NCI-H2029 (cell line): ENCODE results near the gene DNAJB14.

Experiments
- DNase-seq: peaks from one replicate; lab custom pipeline; 2025; lab: John Stamatoyannopoulos, UW

The DNAJB14 gene

DNA sequence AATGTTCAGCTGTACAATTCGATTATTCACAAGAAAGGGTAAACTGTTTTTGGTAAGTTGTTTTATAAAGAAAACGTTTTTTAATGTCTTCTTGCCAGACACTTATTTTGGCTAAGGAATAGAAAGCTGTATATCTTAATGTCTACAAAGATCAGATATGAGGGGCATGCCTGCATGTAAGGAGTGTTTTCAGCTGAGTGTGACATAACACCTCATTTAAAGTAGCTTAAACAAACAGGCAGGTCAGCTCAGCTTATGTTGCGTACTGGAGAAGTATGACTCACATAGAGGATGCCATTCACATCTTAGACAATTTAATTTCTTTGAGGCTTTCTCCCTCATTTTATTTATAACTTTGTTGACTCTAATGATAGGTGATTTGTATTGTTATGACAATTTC lies 82.6 kb downstream of the DNAJB14 start:
- DNase-seq: no peak

DNA sequence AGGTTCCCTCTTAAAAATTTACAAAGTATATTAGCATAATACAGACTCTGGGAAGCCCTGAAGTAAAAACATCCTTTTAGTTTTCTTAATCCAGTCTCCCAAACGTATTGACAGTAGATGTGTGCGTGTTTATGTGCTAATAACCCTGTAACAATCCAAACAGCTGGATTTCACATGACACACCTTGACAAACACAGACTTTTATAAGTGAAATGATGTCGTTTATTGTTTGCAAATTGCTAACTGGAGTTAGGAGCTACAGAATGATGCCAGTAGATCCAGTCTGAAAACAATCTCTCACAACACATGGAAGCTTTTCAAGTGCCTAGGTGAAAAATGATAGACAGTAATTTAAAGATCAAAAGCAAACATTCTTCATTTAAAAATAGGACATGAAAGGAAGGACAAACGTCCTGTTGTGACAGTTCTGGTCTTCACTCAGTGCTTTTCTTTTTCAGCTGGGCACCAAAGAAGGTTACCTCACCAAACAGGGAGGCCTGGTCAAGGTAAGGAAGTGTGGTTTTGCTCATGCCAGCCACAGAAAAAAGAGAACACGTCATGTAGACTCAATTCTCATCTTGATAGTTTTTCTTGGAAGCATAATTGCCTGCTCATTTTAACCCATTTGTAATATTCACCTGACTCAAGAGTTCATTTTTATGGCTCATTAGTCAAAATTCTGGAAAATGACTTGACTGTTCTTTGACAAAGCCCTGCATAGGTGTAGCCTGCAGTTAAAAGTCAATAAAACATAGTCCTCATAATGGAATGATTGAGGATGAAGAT lies 85.1 kb downstream of the DNAJB14 start:
- peak; percentile 63 for DNase-seq

DNA sequence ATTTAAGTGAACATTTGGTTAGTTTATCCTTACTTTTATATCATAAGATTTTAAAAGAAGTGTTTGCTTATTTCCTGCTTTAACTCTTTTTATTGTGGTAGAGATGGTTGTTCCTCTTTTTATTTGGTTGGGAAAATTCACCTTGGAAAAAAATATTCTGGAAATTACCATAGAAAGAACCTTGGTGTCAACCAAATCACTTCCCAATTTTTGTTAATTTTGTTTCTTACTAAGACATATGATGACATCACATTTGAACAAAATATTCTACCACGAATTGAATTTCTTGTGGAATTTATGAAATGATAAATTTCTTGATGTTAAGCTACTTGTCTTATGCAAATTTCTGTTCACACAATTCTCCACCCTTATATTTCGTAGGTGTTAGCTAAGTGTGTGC lies 85.9 kb downstream of the DNAJB14 start:
- DNase-seq: no peak

DNA sequence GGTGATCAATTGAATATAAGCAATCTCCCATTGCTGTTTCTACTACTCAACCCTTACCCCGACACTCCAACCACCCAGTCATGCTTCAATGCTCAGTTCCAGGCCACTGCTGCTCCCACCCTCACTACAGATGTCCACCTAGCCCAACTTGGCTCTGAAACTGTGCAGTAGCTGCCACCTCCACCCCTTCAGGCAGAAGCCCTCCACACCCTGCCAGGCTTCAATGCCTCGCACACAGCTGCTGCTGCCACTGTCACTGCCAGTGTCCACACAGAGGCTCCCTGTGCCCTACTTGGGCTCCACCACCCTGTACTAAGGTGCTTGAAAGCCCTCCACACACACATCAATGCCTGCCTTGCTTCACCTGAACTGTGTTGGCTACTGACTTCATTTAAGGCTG lies 86.8 kb downstream of the DNAJB14 start:
- peak; percentile 60 for DNase-seq

DNA sequence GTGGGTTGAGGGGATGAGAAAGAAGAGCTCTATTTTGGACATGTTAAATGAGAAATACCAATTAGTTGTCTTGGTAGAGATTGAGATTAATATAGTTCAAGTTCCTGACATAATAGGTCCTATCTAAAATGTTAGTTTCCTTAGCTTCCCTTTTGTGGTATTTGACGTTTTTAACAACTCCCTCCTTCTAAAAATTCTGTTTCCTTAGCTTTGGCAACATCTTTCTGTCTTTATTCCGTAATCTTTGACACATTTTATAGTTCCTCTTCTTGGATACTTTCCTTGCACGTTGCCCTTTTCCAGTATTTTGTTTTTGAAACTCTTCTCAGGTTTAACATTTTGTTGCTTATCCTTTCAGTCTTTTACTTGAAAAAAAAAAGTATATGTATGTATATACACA lies 89.1 kb downstream of the DNAJB14 start:
- DNase-seq: no peak

DNA sequence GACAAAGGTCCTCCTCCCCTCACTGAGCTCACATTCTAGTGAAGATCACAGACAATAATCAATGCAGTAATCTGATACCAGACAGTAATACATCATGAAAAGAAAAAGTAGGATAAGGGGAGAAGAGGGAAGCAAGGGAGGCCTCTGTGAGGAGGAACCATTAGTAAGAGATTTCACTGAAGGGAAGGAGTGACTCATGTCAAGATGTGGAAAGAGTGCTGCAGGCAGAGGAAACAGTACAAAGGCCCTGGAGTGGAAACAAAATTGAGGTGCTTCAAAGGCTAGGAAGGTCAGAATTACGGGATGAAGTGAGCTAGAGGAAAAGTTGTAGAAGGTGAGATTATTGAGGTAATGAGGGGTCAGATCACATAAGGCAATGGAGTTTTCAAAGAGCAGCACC lies 90.3 kb downstream of the DNAJB14 start:
- no peak for DNase-seq

DNA sequence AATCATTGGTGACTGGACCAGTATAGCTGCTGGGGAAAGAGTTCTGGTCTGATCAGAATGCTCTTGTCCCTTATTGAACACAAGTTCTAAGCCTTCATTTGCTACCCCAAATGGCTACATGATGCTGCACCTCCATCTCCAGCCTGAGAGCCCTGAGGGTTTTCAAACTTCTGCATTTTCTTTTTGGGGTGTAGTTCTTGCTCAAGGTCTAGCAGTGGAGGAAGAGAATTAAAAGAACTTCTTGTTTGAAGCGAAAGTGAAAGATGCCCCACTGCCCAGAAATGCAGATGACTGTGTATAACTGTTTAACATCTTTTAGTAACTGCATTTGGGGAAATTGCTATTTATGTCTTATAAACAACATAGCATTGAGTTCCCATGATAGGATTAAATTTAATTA lies 90.7 kb downstream of the DNAJB14 start:
- DNase-seq: no peak

DNA sequence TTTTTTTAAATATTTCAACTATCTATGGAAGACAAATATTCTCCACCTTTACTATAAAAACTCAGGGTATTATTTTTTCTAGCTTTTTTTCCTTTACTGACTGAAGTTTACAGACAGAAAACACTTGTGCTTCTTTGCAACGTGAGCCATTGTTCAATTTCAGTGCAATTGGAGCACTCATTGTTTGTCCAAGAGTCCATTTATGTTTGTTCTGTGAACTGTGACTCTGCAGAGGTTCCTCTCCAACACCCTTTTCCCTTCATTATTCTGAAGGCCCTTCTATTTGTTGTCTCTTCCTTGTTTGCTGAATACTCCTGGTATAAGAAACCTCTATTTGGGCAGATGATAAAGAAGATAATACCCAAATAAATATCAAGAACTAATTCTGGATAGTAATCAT lies 92.4 kb downstream of the DNAJB14 start:
- peak; percentile 61 for DNase-seq

DNA sequence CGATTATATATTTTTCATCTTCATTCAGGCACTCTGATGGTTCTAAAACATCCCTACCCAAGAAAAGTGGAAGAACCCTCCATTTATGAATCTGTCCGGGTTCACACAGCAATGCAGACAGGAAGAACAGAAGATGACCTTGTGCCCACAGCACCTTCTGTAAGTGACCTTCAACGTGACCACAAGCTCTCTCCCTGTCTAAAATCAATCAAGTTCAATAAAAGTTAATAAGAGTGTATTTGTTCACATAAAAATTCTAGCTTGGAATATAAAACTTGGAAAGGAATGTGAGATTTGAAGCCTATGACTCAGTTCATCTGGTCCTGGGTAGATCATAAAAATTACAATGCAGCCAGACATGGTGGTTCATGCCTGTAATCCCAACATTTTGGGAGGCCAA lies 93.2 kb downstream of the DNAJB14 start:
- DNase-seq: no peak

DNA sequence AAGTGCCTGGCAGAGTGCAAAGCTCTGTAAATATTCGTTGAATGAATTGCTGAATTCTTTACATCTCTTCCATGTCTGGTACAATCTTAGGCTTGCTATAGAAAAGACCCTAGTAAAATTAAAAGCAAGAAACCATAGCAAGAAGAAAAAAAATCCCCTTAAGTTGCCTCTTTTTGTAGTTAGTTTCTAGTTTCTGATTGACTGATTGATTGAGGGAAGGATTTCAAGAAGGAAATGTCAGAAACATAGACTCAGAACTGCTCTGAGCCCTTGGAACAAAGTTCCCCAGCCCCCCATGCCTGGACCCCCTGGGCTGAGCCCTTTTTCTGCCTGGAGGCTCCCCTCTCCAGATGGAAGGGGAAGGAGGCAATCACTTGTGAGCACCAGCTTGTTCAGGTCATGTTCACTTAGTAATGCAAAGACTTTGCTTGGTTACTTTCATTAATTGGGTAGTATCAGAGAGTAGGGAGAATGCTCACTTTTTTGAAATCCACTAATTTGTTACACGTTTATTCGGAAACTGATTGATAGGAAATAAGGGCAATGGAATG lies 94.1 kb downstream of the DNAJB14 start:
- no peak for DNase-seq

DNA sequence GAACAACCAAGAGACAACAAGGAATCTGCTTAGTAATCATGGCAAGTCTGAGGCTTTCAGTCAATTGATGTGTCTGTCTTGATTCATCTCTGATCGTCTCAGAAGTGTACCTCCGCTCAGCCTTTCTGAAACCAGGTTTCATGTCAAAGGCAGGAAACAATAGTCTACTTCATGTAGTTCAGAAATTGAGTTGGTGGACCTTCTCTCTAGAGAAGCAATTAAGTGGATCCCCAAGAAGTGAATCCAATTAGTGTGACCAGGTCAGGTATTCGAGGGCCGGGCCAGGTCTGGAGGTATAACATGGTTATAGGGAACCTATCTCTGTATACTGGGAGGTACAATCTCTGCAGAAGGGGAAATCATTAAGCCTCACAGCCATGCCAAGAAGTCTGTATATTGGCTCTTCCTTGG lies 97.8 kb downstream of the DNAJB14 start:
- DNase-seq: no peak

DNA sequence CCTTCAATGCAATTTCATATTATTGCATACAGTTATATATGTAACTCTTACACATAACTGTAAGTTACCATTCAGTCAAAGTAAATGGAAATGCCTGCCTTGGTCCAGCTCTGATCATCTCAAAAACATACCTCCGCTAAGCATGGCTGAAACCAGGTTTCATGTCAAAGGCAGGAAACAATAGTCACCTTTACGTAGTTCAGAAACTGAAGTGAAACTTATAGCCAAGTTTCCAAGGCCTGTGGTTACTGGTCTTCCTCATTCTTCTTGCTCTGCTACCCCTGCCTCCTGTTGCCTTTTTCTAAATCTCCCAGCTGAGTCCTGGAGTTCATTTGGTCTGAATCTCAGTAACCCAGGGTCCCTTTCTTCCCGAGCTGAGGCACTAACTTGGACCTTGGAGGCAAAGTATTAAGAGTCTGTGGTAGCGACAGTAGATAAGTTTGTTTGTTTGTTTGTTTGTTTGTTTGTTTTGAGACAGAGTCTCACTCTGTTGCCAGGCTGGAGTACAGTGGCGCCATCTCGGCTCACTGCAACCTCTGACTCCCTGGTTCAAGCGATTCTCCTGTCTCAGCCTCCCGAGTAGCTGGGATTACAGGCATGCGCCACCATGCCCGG lies 98.9 kb downstream of the DNAJB14 start:
- DNase-seq: no peak

DNA sequence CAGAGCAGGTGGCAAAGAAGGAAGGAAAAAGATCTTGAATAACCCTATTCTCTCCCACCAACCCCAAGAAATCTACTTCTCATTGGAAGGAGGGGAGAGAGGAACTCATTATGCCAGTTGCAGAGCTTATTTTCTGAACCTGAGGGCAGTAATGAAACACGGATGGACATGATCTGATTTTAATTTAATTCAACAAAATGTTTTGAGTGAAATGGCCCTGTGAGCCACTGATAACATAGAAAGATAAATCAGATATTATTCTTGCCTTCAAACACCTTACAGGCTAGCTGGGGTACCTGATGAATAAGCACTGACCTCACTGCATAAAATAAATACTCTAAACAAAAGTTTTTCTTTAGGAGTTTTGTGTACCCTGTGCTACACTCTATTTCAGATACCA lies 99.5 kb downstream of the DNAJB14 start:
- no peak for DNase-seq
